ENCODE data around the gene CNN3.

DNA sequence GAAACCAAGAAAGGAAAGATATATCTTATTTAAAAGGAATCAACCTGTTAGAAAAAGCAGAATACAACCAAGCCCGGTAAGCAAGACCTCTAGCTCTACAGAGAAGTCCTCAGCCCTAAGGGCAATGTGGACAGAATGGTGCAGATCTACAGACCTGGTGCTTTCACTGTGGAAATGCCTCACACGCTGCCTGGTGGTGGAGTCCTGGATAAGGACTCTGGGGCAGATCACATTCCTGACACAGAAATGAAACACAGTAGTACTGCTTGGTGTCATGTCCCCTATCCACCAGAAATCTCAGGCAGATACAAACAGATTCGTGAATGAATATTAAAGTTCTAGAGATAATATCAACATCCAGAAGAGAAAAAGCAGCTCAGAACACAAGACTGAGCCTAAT is 6.8 kb downstream of the CNN3 start:
- TF ChIP-seq, protein P1, sequence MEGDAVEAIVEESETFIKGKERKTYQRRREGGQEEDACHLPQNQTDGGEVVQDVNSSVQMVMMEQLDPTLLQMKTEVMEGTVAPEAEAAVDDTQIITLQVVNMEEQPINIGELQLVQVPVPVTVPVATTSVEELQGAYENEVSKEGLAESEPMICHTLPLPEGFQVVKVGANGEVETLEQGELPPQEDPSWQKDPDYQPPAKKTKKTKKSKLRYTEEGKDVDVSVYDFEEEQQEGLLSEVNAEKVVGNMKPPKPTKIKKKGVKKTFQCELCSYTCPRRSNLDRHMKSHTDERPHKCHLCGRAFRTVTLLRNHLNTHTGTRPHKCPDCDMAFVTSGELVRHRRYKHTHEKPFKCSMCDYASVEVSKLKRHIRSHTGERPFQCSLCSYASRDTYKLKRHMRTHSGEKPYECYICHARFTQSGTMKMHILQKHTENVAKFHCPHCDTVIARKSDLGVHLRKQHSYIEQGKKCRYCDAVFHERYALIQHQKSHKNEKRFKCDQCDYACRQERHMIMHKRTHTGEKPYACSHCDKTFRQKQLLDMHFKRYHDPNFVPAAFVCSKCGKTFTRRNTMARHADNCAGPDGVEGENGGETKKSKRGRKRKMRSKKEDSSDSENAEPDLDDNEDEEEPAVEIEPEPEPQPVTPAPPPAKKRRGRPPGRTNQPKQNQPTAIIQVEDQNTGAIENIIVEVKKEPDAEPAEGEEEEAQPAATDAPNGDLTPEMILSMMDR (conservative IDR thresholded peaks at IDR 0.05; ENCODE audit: low read depth, low read length), result no peak
- TF ChIP-seq MXI1 (IDR thresholded peaks at IDR 0.05; ENCODE audit: borderline replicate concordance, low read depth, low read length), result no peak
- no peak for TF ChIP-seq CEBPB (IDR thresholded peaks at IDR 0.05; ENCODE audit: low read depth, low read length)
- no peak for TF ChIP-seq RFX5 (IDR thresholded peaks at IDR 0.05; ENCODE audit: low read depth, low read length)
- TF ChIP-seq MAFK (IDR thresholded peaks at IDR 0.05; ENCODE audit: low read depth, low read length), result no peak
- TF ChIP-seq POLR2A (IDR thresholded peaks at IDR 0.05; ENCODE audit: low read depth, low read length), result no peak
- TF ChIP-seq, protein P2, sequence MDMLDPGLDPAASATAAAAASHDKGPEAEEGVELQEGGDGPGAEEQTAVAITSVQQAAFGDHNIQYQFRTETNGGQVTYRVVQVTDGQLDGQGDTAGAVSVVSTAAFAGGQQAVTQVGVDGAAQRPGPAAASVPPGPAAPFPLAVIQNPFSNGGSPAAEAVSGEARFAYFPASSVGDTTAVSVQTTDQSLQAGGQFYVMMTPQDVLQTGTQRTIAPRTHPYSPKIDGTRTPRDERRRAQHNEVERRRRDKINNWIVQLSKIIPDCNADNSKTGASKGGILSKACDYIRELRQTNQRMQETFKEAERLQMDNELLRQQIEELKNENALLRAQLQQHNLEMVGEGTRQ (IDR thresholded peaks at IDR 0.05; ENCODE audit: low read depth, low read length), result no peak
- no peak for TF ChIP-seq SMC3 (IDR thresholded peaks at IDR 0.05; ENCODE audit: low read depth, low read length)
- TF ChIP-seq FOS (IDR thresholded peaks at IDR 0.05; ENCODE audit: low read depth, low read length), result no peak
- TF ChIP-seq, protein P3, sequence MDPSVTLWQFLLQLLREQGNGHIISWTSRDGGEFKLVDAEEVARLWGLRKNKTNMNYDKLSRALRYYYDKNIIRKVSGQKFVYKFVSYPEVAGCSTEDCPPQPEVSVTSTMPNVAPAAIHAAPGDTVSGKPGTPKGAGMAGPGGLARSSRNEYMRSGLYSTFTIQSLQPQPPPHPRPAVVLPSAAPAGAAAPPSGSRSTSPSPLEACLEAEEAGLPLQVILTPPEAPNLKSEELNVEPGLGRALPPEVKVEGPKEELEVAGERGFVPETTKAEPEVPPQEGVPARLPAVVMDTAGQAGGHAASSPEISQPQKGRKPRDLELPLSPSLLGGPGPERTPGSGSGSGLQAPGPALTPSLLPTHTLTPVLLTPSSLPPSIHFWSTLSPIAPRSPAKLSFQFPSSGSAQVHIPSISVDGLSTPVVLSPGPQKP (IDR thresholded peaks at IDR 0.05; ENCODE audit: borderline replicate concordance, low read depth, low read length), result no peak
- no peak for TF ChIP-seq RAD21 (IDR thresholded peaks at IDR 0.05; ENCODE audit: low read length)
- no peak for TF ChIP-seq BHLHE40 (IDR thresholded peaks at IDR 0.05; ENCODE audit: low read depth, low read length)
- no peak for TF ChIP-seq RCOR1 (IDR thresholded peaks at IDR 0.05; ENCODE audit: insufficient replicate concordance, low read length)

Data from IMR-90 (cell line).